Osteoblast (primary cell): ENCODE measurements around the gene TOM1L2. TPM values are rescaled to one million over a fixed set of nuclear protein-coding genes. Genes with fewer than 3 reads are reported as not detected.

Experiments
- DNase-seq: peaks from one replicate; pipeline ENCODE4 v3.0.0; 2011; ENCODE audit warnings: low spot score, mixed read lengths; ENCODE audit not compliant: insufficient read length; ENCODE audit errors: missing footprints
- H2AFZ ChIP-seq: 2 replicates; pipeline ENCODE4 v1.6.0; 2011; ENCODE audit warnings: mild to moderate bottlenecking, low read length
- H3K27ac ChIP-seq: 2 replicates; pipeline ENCODE4 v1.5.1; 2011; ENCODE audit warnings: mild to moderate bottlenecking, low read depth, low read length, moderate library complexity
- H3K27me3 ChIP-seq: 2 replicates; pipeline ENCODE4 v1.6.0; 2012; ENCODE audit warnings: mild to moderate bottlenecking, control low read depth, inconsistent platforms, low read length, moderate library complexity; ENCODE audit not compliant: insufficient read depth
- H3K36me3 ChIP-seq: 2 replicates; pipeline ENCODE4 v1.5.1; 2011; ENCODE audit warnings: mild to moderate bottlenecking, low read length, control low read depth, moderate library complexity; ENCODE audit not compliant: insufficient read depth
- H3K4me1 ChIP-seq: 2 replicates; pipeline ENCODE4 v1.5.1; 2011; ENCODE audit warnings: mild to moderate bottlenecking, low read length, control low read depth, moderate library complexity; ENCODE audit not compliant: insufficient read depth
- H3K4me2 ChIP-seq: 2 replicates; pipeline ENCODE4 v1.6.0; 2011; ENCODE audit warnings: mild to moderate bottlenecking, low read length; ENCODE audit not compliant: insufficient read depth
- H3K4me3 ChIP-seq: fragments of 200-600 bp; sonication (generic); 3 replicates; pipeline ENCODE4 v1.5.1; 2012; ENCODE audit warnings: mild to moderate bottlenecking, low read length, inconsistent platforms; ENCODE audit not compliant: insufficient read depth
- H3K79me2 ChIP-seq: 2 replicates; pipeline ENCODE4 v1.6.0; 2012; ENCODE audit warnings: mild to moderate bottlenecking, low read length, control low read depth, inconsistent platforms; ENCODE audit not compliant: insufficient read depth
- H3K9me3 ChIP-seq: 2 replicates; pipeline ENCODE4 v1.5.1; 2011; ENCODE audit warnings: low read depth, low read length, control low read depth
- H4K20me1 ChIP-seq: 2 replicates; pipeline ENCODE4 v1.6.0; 2012; ENCODE audit warnings: mild to moderate bottlenecking, low read length, control low read depth; ENCODE audit not compliant: insufficient read depth
- CTCF ChIP-seq: IDR thresholded peaks from 2 replicates; pipeline ENCODE4 v1.5.1; 2011; ENCODE audit warnings: mild to moderate bottlenecking, low read depth, low read length, moderate library complexity; ENCODE audit errors: extremely low read depth
- total RNA-seq: library from RNA; depleted of rRNA; stranded (reverse); fragments of >200 nt; gene quantifications from 2 replicates; pipeline ENCODE4 v1.2.3, GENCODE V29; 2012

The TOM1L2 gene
- total RNA-seq, 1 donor: 38.7 TPM

- DNase-seq: peak; percentile 99
- Histone ChIP-seq H4K20me1 (no peaks in the 10 kb centered on the region), H3K4me2 (peak overlapping the region; percentile 81), H3K27ac (peak overlapping the region; percentile 96), H3K27me3 (no peaks in the 10 kb centered on the region), H3K36me3 (no peaks in the 10 kb centered on the region), H2AFZ (peak overlapping the region; percentile 60), H3K4me1 (peaks cover 49% of the 10 kb centered on the region), H3K4me3 (peak overlapping the region; percentile 74), H3K9me3 (no peaks in the 10 kb centered on the region), H3K79me2 (peaks cover 10% of the 10 kb centered on the region)
- no peak for TF ChIP-seq CTCF
These were observed 132.2 kb downstream of the TOM1L2 start for GRCh38 chr17:17839791-17840707.

GRCh38 chr17:17837966-17838962 is 133.9 kb downstream of the TOM1L2 start:
- Histone ChIP-seq H3K79me2 (peaks cover 24% of the 10 kb centered on the region), H3K27me3 (no peaks in the 10 kb centered on the region), H3K27ac (peak overlapping the region; percentile 95), H2AFZ (peak overlapping the region; percentile 10), H4K20me1 (no peaks in the 10 kb centered on the region), H3K9me3 (no peaks in the 10 kb centered on the region), H3K4me1 (peaks cover 51% of the 10 kb centered on the region), H3K4me2 (peak overlapping the region; percentile 88), H3K36me3 (no peaks in the 10 kb centered on the region), H3K4me3 (no peak overlapping the region)
- DNase-seq: peak; percentile 89
- TF ChIP-seq CTCF: no peak

GRCh38 chr17:17837380-17837821 is 134.8 kb downstream of the TOM1L2 start:
- H4K20me1 ChIP-seq: peaks cover under 1% of the 10 kb centered on the region
- no peak for TF ChIP-seq CTCF
- H2AFZ ChIP-seq: no peak overlapping the region
- peak; percentile 97 for DNase-seq
- H3K79me2 ChIP-seq: peaks cover 27% of the 10 kb centered on the region
- no peaks in the 10 kb centered on the region for H3K27me3 ChIP-seq
- peak overlapping the region; percentile 88 for H3K4me2 ChIP-seq
- peaks cover 51% of the 10 kb centered on the region for H3K4me1 ChIP-seq
- no peaks in the 10 kb centered on the region for H3K36me3 ChIP-seq
- H3K27ac ChIP-seq: peak overlapping the region; percentile 95
- H3K9me3 ChIP-seq: no peaks in the 10 kb centered on the region
- peak overlapping the region; percentile 84 for H3K4me3 ChIP-seq
